Activated CD4-positive, CD25-positive, alpha-beta regulatory T cell (primary cell): Measurements from ENCODE around the gene HNRNPF.

ENCODE experiments used
- DNase-seq, 4 experiments: peaks; one replicate each; lab custom pipeline; 2025; lab: John Stamatoyannopoulos, UW

Gene HNRNPF

DNA sequence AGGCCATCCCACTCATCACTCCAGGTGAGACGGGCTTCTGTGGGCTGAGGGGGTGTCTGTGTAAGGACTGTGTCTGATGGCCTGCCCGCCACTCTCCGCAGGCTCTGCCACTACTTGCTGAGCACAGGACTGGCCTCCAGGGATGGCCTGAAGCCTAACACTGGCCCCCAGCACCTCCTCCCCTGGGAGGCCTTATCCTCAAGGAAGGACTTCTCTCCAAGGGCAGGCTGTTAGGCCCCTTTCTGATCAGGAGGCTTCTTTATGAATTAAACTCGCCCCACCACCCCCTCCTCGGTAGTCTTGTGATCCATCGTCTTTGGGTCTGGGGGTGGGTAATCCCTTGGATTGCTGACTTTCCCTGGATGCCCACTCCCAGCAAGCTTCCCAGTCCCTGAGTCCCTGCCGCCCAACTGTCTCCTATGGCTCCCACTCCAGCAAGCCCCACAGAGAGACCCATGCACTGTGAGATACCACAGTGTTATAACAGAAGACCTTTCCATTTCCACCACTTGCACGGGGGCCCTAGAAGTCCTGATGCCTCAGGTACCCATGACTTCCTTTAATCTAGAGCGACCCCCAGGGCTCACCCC lies 32.8 kb downstream of the HNRNPF start:
- no peak for DNase-seq

DNA sequence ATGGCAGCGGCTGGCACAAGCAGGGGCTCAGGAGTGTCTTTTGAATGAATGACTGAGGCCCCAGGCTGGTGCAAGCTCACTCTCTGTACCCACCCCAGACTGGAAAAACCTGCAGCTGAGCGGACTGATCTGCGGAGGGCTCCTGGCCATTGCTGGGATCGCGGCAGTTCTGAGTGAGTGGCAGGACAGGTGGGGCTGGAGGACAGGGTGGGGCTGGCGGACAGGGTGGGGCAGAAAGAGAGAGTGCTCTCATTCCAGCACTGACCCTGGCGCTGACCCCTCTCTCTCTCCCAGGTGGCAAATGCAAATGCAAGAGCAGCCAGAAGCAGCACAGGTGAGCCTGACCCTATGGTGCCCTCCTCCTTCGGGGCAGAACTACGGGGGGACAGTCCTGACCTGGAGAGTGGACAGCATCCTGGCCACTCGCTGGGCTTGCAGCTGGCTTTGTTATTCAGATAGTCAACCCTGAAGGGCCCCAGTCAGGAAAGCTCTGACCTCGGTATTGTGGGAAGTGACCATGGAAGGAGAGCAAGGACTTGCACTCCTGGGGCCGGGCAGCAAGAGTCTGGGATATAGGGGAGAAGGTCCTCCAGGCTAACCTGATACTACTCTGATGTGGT lies 33.5 kb downstream of the HNRNPF start:
- DNase-seq: no peak

DNA sequence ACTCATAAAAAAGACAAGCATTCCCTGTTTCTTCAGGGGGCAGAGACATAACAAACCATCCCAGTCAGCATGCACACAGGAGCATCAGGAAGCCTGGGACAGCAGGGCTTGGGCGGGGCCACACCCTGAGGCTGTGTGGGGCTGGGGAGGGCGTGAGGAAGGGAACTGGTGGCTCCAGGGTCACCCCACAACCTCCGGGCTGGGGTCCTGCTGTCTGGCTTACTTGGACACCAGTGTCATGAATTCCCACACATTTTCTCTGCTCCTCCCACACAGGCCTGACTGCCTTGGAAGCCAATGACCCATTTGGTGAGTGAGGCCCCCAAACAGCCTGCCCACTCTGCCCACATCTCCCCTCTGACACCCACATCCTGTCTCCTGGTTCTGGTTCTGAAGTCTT lies 34.8 kb downstream of the HNRNPF start:
- DNase-seq: no peak

DNA sequence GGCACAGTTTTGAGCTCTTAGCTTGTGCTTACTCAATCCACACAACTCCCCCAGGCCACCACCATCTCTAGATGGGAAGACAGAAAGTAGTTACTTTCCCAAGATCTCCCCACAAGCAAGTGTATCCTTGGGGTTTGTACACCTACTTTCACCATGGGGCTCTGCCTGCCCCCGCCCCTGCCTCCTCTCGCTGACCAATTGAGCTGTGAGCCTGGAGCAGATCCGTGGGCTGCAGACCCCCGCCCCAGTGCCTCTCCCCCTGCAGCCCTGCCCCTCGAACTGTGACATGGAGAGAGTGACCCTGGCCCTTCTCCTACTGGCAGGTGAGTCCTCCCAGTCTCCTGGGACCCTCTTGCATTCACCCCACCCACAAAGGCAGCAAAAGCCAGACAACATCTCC lies 35.5 kb downstream of the HNRNPF start:
- no peak for DNase-seq

DNA sequence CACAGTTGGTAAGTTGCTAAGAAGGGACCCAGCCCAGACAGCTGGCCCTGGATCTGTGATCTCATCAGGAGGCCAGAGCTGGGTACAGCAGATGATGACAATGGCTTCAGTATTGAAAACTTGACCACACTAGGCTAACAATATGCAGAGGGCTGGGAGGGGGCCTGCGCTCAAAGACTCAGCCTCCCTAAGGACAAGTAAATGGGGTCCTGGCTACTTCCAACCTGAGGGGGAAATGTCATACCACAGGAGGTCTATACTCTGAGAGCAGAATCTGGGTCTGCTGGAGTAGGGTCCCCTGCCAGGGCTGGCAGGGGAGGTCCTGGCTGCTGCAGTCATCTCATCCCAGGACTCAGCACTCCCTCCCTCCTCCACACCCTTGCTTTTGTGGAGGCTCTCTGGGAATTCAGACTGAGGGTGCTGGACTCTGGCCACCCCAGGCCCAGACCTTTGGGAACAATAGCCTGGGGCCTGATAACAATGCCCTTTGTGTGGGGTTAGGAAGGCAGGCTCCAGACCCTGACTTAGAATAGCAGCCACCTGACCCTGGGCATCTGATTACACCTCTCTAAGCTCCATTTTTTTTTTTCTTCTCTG lies 36.1 kb downstream of the HNRNPF start:
- DNase-seq: no peak

DNA sequence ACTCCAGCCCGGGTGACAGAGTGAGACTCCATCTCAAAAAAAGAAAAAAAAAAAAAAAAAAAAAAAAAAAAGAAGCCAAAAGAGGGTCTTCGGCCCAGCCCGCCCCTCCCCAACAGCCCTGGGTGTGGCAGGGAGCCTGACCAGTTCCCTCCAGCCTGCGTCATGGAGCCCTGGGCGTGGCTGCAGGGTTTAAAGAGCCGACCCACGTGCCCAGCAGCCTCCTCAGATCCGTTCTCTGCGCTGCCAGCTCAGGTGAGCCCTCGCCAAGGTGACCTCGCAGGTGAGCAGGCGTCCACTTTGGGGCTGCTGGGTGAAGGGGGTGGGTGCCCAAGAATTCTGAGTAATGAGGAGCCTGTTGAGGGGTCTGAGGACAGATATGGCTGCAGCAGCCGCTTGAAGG lies 37.6 kb downstream of the HNRNPF start, which contains the start of gene FXYD4:
FXYD4 (plus strand) TSS at position 219 of the 400 bp plus-strand sequence. CDS start 2,111 bp downstream, outside the sequence.
- no peak for DNase-seq

DNA sequence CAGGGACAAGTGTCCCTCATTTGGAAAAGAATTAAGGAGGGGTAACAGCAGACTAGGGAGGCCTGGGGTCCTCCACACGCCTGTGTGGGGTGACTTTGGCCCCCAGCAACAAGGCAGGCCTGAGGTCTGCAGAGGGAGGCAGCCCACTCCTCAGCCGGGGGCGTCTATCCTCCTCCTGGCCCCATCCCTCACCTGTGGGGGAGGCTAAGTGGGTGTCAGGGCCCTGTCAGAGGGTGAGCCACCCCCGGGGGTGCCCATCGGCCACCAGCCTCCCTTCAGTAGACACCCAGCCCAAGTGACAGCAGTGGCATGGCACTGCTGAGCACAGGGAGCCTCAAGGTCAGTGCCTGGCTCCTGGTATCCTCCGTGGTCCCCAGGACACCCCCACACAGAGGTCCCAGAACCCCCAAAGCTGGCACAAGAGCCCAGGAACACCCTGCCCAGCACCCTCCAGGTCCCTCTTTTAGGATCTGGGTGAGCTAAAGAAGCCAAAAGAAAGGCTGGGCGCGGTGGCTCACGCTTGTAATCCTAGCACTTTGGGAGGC lies 38.2 kb downstream of the HNRNPF start:
- DNase-seq: no peak

DNA sequence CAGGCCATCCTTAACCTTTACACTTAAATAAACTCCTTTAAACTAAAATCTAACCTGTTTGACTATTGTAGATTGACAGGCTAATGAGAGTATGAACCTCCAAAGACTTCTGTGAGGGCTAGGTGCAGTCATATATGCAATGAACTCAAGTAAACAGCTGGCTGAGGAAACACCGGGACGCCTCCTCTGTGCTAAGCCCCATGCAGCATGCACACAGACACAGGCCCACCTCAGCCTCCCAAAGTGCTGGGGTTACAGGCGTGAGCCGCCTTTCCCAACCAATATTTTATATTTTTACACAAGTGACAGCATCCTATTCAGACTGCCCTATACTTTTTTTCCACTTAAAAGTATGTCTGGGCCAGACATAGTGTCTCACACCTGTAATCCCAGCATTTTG lies 39.1 kb downstream of the HNRNPF start:
- DNase-seq: no peak

DNA sequence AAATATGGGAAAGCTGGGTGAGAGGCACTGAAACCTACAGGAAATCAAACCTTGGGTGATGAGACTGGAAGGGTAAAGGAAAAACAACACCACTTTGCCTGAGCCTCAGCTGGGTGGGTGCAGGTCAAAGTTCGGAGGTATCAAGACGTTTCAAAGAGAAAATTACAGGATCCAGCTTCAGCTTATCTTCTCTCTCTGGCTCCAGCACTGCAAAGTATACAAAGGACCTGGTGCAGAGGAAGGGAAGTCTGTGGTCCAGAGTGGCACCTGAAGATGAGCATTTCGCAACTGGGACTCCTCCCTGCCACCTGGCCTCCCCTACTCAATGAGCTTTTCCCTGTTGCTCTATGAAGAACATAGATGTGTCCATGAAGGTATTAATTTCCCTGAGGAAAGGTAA lies 44.0 kb downstream of the HNRNPF start:
- no peak for DNase-seq

DNA sequence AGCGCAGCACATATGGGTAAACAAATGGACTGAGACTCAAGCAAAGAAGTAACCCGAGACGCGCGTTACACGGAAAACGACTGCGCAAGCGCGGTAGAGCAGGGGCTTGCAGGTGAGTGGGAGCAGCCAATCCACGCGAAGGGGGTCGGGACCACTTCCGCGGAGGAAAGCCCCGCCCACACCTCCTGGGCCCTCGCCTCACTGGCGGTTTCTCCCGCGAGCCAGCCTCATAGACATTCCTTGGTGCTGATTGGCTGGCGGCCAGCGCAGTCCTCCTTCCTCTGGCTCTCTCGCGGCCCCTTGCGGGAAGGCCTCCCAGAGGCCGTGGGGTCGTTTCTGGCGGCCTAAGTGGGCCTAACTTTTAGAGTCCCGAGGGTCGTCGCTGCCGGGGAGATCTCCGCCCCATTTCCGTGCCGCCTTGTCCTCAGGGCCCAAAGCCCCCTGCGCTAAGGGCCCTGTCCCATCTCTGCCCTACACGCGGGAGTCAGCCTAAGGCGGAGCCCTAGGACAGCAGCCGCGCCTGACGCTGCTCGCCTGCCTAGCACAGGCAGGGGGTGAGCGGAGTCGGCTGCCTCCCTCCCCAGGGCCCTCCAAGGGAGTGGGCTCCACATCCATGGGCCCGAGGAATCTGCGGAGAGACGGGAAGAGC lies 46.7 kb downstream of the HNRNPF start:
- peak; percentile 92 to 97 (median 96) for DNase-seq

DNA sequence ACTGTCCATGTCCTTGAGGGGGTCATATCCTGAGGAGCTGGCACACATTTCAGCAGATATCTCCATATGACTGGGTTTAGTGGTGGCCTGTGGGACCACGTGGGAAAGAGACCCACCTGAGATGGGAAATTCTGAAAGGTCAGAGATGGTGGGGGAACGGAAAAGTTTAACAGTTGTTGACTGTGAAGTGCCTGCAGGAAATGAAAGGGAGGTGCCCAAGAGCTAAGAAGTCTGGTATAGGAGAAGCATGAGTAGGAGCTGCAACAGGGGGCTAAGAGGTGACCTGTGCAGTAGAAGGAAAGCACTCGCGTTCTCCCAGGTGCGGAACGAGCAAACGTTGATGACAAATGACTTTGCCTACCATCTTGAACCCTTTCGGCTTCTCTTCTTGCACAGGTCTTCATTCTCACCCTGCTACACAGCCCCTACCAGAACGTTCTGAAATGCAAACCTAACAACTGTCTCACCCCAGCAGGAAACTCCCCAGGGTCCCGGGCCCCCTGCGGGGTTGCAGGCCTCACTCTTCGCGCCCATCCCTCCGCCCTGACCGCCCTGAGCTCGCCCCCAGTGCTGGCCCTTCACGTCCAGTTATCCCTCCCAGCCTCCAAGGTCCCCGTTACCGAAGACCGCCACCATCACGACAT lies 47.3 kb downstream of the HNRNPF start:
- no peak for DNase-seq

DNA sequence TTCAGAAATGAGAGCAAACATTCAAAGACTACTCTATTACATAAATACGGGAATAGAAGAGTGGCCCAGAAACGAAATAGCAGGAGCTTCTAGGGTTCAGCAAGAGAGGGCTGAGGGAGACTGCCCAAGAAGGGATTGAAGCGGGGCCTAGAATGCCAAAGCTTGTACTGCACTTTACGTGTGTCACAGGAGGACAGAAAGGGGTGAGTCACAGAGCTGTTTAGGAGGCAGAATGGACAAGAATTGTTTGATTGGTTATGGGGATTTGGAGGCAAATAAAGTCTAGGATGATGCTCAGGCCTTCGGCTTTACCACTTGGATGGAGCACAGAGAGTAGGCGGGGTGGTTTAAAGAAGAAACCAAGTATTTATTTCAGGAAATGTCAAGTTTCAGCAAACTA lies 48.9 kb downstream of the HNRNPF start:
- no peak for DNase-seq

DNA sequence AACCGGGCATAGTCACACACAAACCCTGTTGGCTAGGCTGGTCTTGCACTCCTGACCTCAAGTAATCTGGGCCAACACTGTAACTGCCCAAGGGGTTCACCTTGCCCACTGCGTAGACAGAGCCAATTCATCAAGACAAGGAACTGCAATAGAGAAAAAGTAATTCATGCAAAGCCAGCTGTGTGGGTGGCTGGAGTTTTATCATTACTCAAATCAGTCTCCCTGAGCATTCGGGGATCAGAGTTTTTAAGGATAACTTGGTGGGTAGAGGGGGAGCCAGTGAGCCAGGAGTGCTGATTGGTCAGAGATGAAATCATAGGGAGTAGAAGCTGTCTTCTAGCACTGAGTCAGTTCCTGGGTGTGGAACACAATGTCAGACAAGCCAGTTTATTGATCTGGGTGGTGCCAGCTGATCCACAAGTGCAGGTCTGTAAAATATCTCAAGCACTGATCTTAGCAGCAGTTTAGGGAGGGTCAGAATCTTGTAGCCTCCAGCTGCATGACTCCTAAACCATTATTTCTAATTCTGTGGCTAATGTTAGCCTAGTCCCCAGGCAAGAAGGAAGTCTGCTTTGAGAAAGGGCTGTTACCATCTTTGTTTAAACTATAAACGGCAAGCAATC lies 53.1 kb downstream of the HNRNPF start:
- DNase-seq: no peak

DNA sequence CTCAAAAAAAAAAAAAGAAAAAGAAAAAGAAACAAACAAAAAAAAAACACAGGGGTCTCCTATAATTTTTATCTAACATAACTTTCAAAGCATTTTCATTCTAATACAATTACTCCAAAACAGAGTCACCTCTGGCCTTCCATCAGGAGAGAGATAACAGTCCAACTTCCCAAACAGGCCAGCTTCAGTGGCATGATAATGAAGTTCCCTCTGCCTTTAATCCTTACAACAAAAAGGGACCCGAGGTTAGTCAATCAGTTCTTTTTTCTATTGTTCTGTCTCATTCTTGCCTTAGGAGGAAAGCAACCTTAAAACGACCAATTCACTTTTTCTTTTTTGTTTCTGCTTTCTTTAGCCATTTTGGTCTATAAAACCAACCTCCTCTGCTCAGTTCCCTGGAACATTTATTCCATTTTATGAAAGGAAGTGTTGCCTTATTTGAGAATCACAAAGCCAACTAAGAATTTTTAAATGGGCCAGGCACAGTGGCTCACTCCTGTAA lies 54.1 kb downstream of the HNRNPF start:
- no peak for DNase-seq

DNA sequence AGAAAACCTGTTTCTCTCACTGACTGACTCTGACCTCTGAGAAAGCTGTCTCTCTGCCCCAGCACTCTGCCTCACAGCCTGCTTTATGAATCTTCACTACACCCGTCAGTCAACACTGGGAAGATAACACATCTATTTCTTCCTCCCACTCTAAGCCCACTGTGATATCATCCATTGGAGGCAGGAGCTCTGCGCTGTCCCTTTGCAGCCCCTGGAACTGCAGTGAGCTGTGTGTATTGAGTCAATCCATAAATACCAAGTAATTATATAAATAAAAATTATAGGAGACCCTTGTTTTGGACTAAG lies 54.7 kb downstream of the HNRNPF start:
- no peak for DNase-seq

DNA sequence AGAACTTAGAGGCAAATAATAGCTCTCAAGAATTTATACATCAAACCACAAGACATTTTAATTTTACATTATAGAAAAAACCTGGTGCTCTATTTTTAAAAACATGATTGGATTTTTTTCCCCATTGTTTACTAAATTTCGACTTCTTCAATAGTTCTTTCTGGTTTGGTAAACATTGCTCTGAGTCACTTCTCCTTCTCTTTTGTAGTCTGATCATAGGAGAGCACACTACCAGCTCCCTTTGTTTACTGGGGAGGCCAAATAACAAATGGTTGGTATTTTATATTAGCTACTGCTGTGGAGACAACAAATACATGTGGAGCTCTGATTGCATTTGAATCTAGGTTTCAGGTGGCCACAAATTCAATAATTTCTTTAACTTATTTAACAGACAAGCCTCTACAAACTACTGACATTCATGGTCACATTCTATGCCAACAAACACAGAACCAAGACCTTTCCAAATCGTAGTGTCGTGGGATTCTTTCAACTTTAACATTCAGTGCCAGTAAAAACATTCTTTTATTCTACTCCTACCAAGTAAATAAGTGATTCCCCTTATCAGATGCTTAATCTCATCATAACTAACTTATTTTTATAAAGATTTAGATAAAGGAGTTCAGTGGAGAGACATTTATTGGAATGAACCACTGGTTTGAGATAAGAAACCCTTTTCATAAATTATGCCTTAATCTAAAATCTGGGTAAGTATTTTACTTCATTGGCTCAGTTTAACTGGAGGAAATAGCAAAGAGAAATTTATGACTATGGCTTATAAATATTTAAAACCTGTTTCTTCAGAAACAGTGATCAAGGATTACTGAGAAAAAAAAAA lies 55.3 kb downstream of the HNRNPF start:
- no peak for DNase-seq

DNA sequence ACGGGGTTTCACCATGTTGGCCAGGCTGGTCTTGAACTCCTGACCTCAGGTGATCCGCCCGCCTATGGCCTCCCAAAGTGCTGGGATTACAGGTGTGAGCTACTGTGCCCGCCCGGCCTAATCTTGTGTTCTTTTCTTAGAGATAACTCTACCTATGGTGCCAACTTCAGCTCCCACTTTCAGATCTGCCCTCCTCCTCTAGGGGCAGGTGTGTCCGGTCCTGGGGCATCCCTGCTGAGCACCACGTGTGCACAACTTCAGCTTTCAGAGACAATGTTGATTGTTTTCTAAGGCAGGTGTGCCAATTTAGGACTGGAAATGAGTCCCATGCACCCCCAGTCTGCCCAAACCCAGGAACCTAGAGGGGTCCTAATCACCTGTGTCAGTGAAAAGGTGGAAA lies 56.0 kb downstream of the HNRNPF start:
- DNase-seq: no peak

DNA sequence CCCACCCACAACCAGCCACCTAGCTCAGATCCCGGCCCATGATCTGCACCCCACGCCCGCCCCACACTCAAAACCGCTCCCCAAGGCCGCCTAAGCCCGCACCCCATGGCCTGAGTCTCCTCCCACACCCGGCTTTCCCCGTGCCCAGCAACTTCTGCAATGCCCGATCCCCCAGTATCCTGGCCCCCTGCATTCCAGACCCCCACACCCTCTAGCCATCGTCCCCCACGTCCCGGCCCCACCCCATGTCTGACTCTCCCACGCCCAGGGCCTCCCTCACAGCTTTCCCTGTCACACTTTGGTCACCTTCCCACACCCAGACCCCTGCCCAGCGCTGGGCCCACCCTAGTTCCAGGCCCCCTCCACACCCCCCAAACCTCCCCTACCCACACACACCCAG lies 57.7 kb downstream of the HNRNPF start:
- no peak for DNase-seq

DNA sequence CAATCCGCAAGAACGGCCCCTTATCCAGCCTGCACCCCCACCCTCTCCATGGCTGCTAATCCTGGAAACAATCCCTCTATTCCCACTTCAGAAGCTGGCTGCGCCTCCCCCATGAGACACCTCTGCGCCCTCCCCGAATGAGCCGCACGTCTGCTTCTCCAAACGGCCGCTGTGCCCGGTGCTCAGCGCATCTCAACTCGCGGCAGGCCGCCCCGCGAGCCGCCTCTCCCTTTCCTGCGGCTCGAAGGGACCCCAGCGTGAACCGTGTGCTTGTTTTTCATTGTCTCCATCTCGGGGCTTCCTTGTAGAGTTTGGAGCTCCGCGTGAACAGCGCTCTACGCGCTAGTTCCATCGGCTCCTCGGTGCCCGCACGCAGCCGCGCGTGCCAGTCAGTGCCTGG lies 58.3 kb downstream of the HNRNPF start:
- no peak for DNase-seq

DNA sequence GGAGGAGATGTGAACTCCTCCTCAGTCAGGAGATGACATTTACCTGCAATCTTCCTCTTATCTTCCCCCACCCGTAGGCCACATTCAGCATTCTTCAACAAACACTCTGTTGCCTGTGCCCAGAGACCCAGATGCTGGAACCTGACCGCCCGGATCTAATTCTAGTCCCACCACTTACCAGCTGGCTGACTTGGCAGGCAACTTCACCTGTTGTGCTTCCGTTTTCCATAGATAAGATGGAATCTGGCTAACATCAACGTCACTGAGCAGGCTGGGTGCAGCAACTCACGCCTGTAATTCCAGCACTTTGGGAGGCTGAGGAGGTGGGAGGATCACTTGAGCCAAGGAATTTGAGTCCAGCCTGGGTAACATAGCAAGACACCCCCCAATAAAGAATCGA lies 58.8 kb downstream of the HNRNPF start:
- no peak for DNase-seq
